IMR-90 (cell line): ENCODE measurements around the gene CAMK2D. TPM values are rescaled to one million over a fixed set of nuclear protein-coding genes. Genes with fewer than 3 reads are reported as not detected.

Source experiments
- ATAC-seq: fragments of 200-7000 bp; cut with Tn5 transposase; 2 replicates; pipeline ENCODE4 v1.9.1; 2020; ENCODE audit warnings: low read depth, mild to moderate bottlenecking, moderate library complexity
- BruUV-seq: library from RNA; stranded (reverse); fragments of 400-500 nt; replicated peaks from 2 replicates; lab custom pipeline; 2021; lab: Mats Ljungman, UMichigan
- CTCF ChIA-PET: fragments of 300-600 bp; formaldehyde crosslinking; extraction: SDS; loops from one replicate; lab custom pipeline; 2021; ENCODE audit warnings: antibody characterized with exemption; lab: Yijun Ruan, JAX
- POLR2A ChIA-PET: fragments of 300-600 bp; sonication (Branson Sonifier 250); formaldehyde crosslinking; loops from one replicate; lab custom pipeline; 2022; ENCODE audit warnings: antibody characterized with exemption; ENCODE audit not compliant: unreplicated experiment; lab: Charles Lee
- DNase-seq: peaks from one replicate; pipeline ENCODE4 v3.0.0; 2013
- H2AFZ ChIP-seq: replicated peaks from 2 replicates; pipeline ENCODE3; 2013; ENCODE audit warnings: low read length, mild to moderate bottlenecking; ENCODE audit not compliant: poor library complexity
- H2AK5ac ChIP-seq: 2 replicates; pipeline ENCODE4 v1.6.1; 2013; ENCODE audit warnings: low read depth, low read length, inconsistent platforms
- H2AK9ac ChIP-seq: replicated peaks from 2 replicates; pipeline ENCODE3; 2013; ENCODE audit warnings: mild to moderate bottlenecking, low read depth, low read length, moderate library complexity; ENCODE audit not compliant: poor library complexity
- H2BK120ac ChIP-seq: 2 replicates; pipeline ENCODE4 v1.6.1; 2013; ENCODE audit warnings: low read depth, low read length, inconsistent platforms
- H2BK15ac ChIP-seq: 3 replicates; pipeline ENCODE4 v1.6.1; 2013; ENCODE audit warnings: low read depth, low read length, inconsistent platforms
- H2BK20ac ChIP-seq: 2 replicates; pipeline ENCODE4 v1.6.1; 2013; ENCODE audit warnings: low read depth, mild to moderate bottlenecking, inconsistent platforms, low read length, moderate library complexity
- H2BK5ac ChIP-seq: 2 replicates; pipeline ENCODE4 v1.6.1; 2013; ENCODE audit warnings: mild to moderate bottlenecking, low read depth, low read length, inconsistent platforms; ENCODE audit not compliant: poor library complexity, severe bottlenecking
- H3K14ac ChIP-seq: replicated peaks from 2 replicates; pipeline ENCODE4 v1.6.1; 2013; ENCODE audit warnings: low read depth, low read length, inconsistent platforms
- H3K18ac ChIP-seq: 2 replicates; pipeline ENCODE4 v1.6.1; 2013; ENCODE audit warnings: low read depth, low read length, control low read depth
- H3K23ac ChIP-seq: 2 replicates; pipeline ENCODE4 v1.6.1; 2013; ENCODE audit warnings: low read depth, low read length, inconsistent platforms
- H3K27ac ChIP-seq: 2 replicates; pipeline ENCODE4 v1.5.1; 2013; ENCODE audit warnings: mild to moderate bottlenecking, control low read depth, low read length; ENCODE audit not compliant: insufficient read depth
- H3K27me3 ChIP-seq: 2 replicates; pipeline ENCODE4 v1.6.1; 2013; ENCODE audit warnings: low read length; ENCODE audit not compliant: control insufficient read depth, insufficient read depth
- H3K36me3 ChIP-seq: 2 replicates; pipeline ENCODE4 v1.6.1; 2013; ENCODE audit warnings: low read length, mixed read lengths; ENCODE audit not compliant: control insufficient read depth, insufficient read depth
- H3K4ac ChIP-seq: 2 replicates; pipeline ENCODE4 v1.6.1; 2013; ENCODE audit warnings: low read depth, low read length, inconsistent platforms
- H3K4me1 ChIP-seq: 2 replicates; pipeline ENCODE4 v1.6.1; 2013; ENCODE audit warnings: low read length, mixed read lengths; ENCODE audit not compliant: control insufficient read depth, insufficient read depth
- H3K4me2 ChIP-seq: 2 replicates; pipeline ENCODE4 v1.6.1; 2013; ENCODE audit warnings: low read depth, mild to moderate bottlenecking, control low read depth, low read length, moderate library complexity
- H3K4me3 ChIP-seq: 2 replicates; pipeline ENCODE4 v1.5.1; 2013; ENCODE audit warnings: low read depth, mild to moderate bottlenecking, control low read depth, low read length, moderate library complexity; ENCODE audit not compliant: insufficient read depth
- H3K56ac ChIP-seq: 2 replicates; pipeline ENCODE4 v1.6.1; 2013; ENCODE audit warnings: low read length, inconsistent platforms; ENCODE audit not compliant: insufficient read depth; ENCODE audit errors: extremely low read depth
- H3K79me1 ChIP-seq, 2 experiments: 2 replicates each; pipeline ENCODE4 v1.6.1; 2013; ENCODE audit warnings: low read length in 2 of 2, inconsistent platforms in 1 of 2, low read depth in 1 of 2
- H3K9ac ChIP-seq: 2 replicates; pipeline ENCODE4 v1.6.1; 2013; ENCODE audit warnings: low read depth, low read length, control low read depth
- H3K9me1 ChIP-seq: 2 replicates; pipeline ENCODE4 v1.6.1; 2013; ENCODE audit warnings: low read length, inconsistent platforms; ENCODE audit not compliant: insufficient read depth
- H3K9me3 ChIP-seq: 2 replicates; pipeline ENCODE4 v1.6.1; 2013; ENCODE audit warnings: low read length; ENCODE audit not compliant: control insufficient read depth, insufficient read depth
- H4K20me1 ChIP-seq: 2 replicates; pipeline ENCODE4 v1.6.1; 2013; ENCODE audit warnings: low read length, inconsistent platforms; ENCODE audit not compliant: insufficient read depth
- H4K5ac ChIP-seq: 2 replicates; pipeline ENCODE4 v1.6.1; 2013; ENCODE audit warnings: mild to moderate bottlenecking, low read depth, low read length, control low read depth
- H4K8ac ChIP-seq, 2 experiments: 2 replicates each; pipeline ENCODE4 v1.6.1; 2013; ENCODE audit warnings: low read depth in 2 of 2, low read length in 2 of 2, control low read depth in 1 of 2, inconsistent platforms in 1 of 2
- H4K91ac ChIP-seq: 2 replicates; pipeline ENCODE4 v1.6.1; 2013; ENCODE audit warnings: low read depth, low read length, inconsistent platforms; ENCODE audit not compliant: insufficient read depth
- BHLHE40 ChIP-seq: fragments of 150-350 bp; IDR thresholded peaks from 2 replicates; pipeline ENCODE4 v1.6.1; 2016; ENCODE audit warnings: mild to moderate bottlenecking, low read depth, low read length
- CEBPB ChIP-seq: IDR thresholded peaks from 2 replicates; pipeline ENCODE4 v1.6.1; 2012; ENCODE audit warnings: low read depth, low read length, improper control_type of control experiment
- CHD1 ChIP-seq: IDR thresholded peaks from 2 replicates; pipeline ENCODE4 v1.6.1; 2012; ENCODE audit warnings: low read depth, low read length, improper control_type of control experiment
- FOS ChIP-seq: fragments of 150-350 bp; IDR thresholded peaks from 2 replicates; pipeline ENCODE4 v1.6.1; 2016; ENCODE audit warnings: low read depth, low read length
- MAFK ChIP-seq: IDR thresholded peaks from 2 replicates; pipeline ENCODE4 v1.6.1; 2012; ENCODE audit warnings: low read depth, low read length, improper control_type of control experiment
- MAZ ChIP-seq: IDR thresholded peaks from 2 replicates; pipeline ENCODE4 v1.6.1; 2012; ENCODE audit warnings: low read depth, mild to moderate bottlenecking, low read length, improper control_type of control experiment, moderate library complexity, borderline replicate concordance
- MXI1 ChIP-seq: IDR thresholded peaks from 2 replicates; pipeline ENCODE4 v1.6.1; 2012; ENCODE audit warnings: low read depth, mild to moderate bottlenecking, low read length, moderate library complexity, borderline replicate concordance
- NFE2L2 ChIP-seq: fragments of 150-350 bp; IDR thresholded peaks from 2 replicates; pipeline ENCODE4 v1.6.1; 2016; ENCODE audit warnings: low read depth, mild to moderate bottlenecking, low read length
- POLR2A ChIP-seq: IDR thresholded peaks from 2 replicates; pipeline ENCODE4 v1.6.1; 2012; ENCODE audit warnings: mild to moderate bottlenecking, low read depth, low read length
- RAD21 ChIP-seq: IDR thresholded peaks from 2 replicates; pipeline ENCODE4 v1.6.1; 2012; ENCODE audit warnings: low read length, improper control_type of control experiment
- RCOR1 ChIP-seq: IDR thresholded peaks from 2 replicates; pipeline ENCODE4 v1.6.1; 2012; ENCODE audit warnings: mild to moderate bottlenecking, low read length, improper control_type of control experiment; ENCODE audit not compliant: insufficient replicate concordance
- RFX5 ChIP-seq: IDR thresholded peaks from 2 replicates; pipeline ENCODE4 v1.8.0; 2012; ENCODE audit warnings: low read depth, mild to moderate bottlenecking, low read length, moderate library complexity
- SMC3 ChIP-seq: fragments of 150-350 bp; IDR thresholded peaks from 2 replicates; pipeline ENCODE4 v1.6.1; 2016; ENCODE audit warnings: low read depth, mild to moderate bottlenecking, antibody characterized with exemption, low read length, moderate library complexity
- WGBS, 2 experiments: methylation state at CpG; one replicate each; pipeline versions ENCODE4 v1.1.5 to v1.1.7; 2013; ENCODE audit warnings: missing lambda C conversion rate in 2 of 2; ENCODE audit not compliant: insufficient read length in 1 of 2; ENCODE audit errors: extremely low coverage in 2 of 2; 5-methylcytosine and 5-hydroxymethylcytosine counted together
- dilution Hi-C: fragments of 300-500 bp; cut with HindIII; formaldehyde crosslinking; loops from one replicate; pipeline ENCODE4 v1.14.3; 2018; ENCODE audit warnings: low sequenced_read_pairs; ENCODE audit not compliant: unreplicated experiment
- in situ Hi-C: fragments of 300-500 bp; cut with MboI; formaldehyde crosslinking; loops from 3 replicates; pipeline ENCODE4 v1.14.3; 2019; ENCODE audit warnings: low sequenced_read_pairs, inconsistent platforms, mixed read lengths
- intact Hi-C: fragments of 100-400 bp; cut with micrococcal nuclease; formaldehyde crosslinking; loops from 2 replicates; pipeline ENCODE4 v1.10.0; 2022
- polyA plus RNA-seq, 3 experiments: library from polyadenylated mRNA; depleted of rRNA; stranded (reverse); fragments of >200 nt; gene quantifications; 2 replicates each; pipeline ENCODE4 v1.2.3, GENCODE V29; 2012; ENCODE audit warnings: low replicate concordance in 1 of 3
- total RNA-seq: library from RNA; depleted of rRNA; stranded (reverse); fragments of >200 nt; gene quantifications from 2 replicates; pipeline ENCODE4 v1.2.3, GENCODE V29; 2012
- TF ChIP-seq, protein P1 (sequence below): conservative IDR thresholded peaks from 2 replicates; pipeline ENCODE4 v1.5.1; 2012; ENCODE audit warnings: mild to moderate bottlenecking, low read depth, low read length, improper control_type of control experiment
- TF ChIP-seq, protein P2 (sequence below): fragments of 150-350 bp; IDR thresholded peaks from 2 replicates; pipeline ENCODE4 v1.6.1; 2017; ENCODE audit warnings: mild to moderate bottlenecking, antibody characterized with exemption, low read length, low read depth
- TF ChIP-seq, protein P3 (sequence below): fragments of 150-350 bp; IDR thresholded peaks from 2 replicates; pipeline ENCODE4 v1.6.1; 2016; ENCODE audit warnings: low read depth, mild to moderate bottlenecking, low read length, moderate library complexity, borderline replicate concordance

The CAMK2D gene
- total and polyA plus RNA-seq, 2 of the 4 experiments (the other 2 are of a cell fraction) = 44.6 to 156 TPM

DNA sequence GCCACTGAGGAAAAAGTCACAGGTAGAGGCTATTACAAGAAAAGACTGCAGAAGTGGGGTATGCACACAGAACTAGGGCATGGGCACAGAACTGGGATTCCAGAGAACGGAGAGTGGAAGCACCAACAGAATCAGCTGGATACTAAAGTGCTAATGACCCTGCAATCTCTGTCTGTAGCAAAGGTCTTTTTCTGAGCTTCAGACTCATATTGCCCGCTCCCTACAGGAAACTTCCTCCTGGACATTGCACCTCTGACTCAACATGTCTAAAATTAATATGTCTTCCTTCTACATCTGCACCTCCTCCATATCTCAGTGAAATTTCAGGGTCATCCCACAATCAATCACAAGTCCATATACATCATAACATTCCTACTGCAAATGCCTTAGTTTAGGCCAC, 5.3 kb upstream of the CAMK2D start:
- no peak overlapping the region for H2BK120ac ChIP-seq
- H3K79me1 ChIP-seq = no peaks in the 10 kb centered on the region
- no peak overlapping the region for H2AK9ac ChIP-seq
- H3K4me1 ChIP-seq = no peaks in the 10 kb centered on the region
- ChIA-PET POLR2A (no interaction called here), CTCF (no interaction called here)
- H2BK20ac ChIP-seq = no peak overlapping the region
- no peak overlapping the region for H3K23ac ChIP-seq
- no peak overlapping the region for H4K8ac ChIP-seq
- TF ChIP-seq CEBPB = no peak
- TF ChIP-seq, protein P1, sequence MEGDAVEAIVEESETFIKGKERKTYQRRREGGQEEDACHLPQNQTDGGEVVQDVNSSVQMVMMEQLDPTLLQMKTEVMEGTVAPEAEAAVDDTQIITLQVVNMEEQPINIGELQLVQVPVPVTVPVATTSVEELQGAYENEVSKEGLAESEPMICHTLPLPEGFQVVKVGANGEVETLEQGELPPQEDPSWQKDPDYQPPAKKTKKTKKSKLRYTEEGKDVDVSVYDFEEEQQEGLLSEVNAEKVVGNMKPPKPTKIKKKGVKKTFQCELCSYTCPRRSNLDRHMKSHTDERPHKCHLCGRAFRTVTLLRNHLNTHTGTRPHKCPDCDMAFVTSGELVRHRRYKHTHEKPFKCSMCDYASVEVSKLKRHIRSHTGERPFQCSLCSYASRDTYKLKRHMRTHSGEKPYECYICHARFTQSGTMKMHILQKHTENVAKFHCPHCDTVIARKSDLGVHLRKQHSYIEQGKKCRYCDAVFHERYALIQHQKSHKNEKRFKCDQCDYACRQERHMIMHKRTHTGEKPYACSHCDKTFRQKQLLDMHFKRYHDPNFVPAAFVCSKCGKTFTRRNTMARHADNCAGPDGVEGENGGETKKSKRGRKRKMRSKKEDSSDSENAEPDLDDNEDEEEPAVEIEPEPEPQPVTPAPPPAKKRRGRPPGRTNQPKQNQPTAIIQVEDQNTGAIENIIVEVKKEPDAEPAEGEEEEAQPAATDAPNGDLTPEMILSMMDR = no peak
- no peak for TF ChIP-seq MAZ
- TF ChIP-seq, protein P2, sequence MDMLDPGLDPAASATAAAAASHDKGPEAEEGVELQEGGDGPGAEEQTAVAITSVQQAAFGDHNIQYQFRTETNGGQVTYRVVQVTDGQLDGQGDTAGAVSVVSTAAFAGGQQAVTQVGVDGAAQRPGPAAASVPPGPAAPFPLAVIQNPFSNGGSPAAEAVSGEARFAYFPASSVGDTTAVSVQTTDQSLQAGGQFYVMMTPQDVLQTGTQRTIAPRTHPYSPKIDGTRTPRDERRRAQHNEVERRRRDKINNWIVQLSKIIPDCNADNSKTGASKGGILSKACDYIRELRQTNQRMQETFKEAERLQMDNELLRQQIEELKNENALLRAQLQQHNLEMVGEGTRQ = no peak
- TF ChIP-seq POLR2A = no peak
- no peak for TF ChIP-seq SMC3
- no peak for TF ChIP-seq CHD1
- no peak for TF ChIP-seq RFX5
- no peak for TF ChIP-seq NFE2L2
- no peak for TF ChIP-seq RCOR1
- TF ChIP-seq FOS = no peak
- TF ChIP-seq, protein P3, sequence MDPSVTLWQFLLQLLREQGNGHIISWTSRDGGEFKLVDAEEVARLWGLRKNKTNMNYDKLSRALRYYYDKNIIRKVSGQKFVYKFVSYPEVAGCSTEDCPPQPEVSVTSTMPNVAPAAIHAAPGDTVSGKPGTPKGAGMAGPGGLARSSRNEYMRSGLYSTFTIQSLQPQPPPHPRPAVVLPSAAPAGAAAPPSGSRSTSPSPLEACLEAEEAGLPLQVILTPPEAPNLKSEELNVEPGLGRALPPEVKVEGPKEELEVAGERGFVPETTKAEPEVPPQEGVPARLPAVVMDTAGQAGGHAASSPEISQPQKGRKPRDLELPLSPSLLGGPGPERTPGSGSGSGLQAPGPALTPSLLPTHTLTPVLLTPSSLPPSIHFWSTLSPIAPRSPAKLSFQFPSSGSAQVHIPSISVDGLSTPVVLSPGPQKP = no peak
- no peak for TF ChIP-seq BHLHE40
- TF ChIP-seq RAD21 = no peak
- no peak for TF ChIP-seq MAFK
- no peak for TF ChIP-seq MXI1
- no peak overlapping the region for H2AK5ac ChIP-seq
- ATAC-seq (no peak), DNase-seq (no peak)
- no peaks in the 10 kb centered on the region for H3K27me3 ChIP-seq
- no peak overlapping the region for H4K5ac ChIP-seq
- H2AFZ ChIP-seq = no peak overlapping the region
- H4K91ac ChIP-seq = no peak overlapping the region
- H2BK15ac ChIP-seq = no peak overlapping the region
- H3K4me3 ChIP-seq = no peak overlapping the region
- no peak overlapping the region for H3K27ac ChIP-seq
- no peak overlapping the region for H2BK5ac ChIP-seq
- no peak overlapping the region for H3K18ac ChIP-seq
- H3K9ac ChIP-seq = no peak overlapping the region
- H3K9me3 ChIP-seq = no peaks in the 10 kb centered on the region
- BruUV-seq = no TSS peak
- H3K9me1 ChIP-seq = no peaks in the 10 kb centered on the region
- no peaks in the 10 kb centered on the region for H3K36me3 ChIP-seq
- dilution Hi-C loops (no loop called here), in situ Hi-C loops (no loop called here), intact Hi-C loops (loop anchor here (10.0 kb wide), 1 partner anchor 418 kb away; no protein-coding TSS in a partner anchor)
- WGBS, 2 experiments = 89% methylated on average over 2 of the region's 2 CpGs; no CpG with 5 or more reads in 1 of the 2 experiments
- no peak overlapping the region for H3K56ac ChIP-seq
- no peaks in the 10 kb centered on the region; the same call in 1 of the 2 replicates for H4K20me1 ChIP-seq
- no peak overlapping the region for H3K14ac ChIP-seq
- no peak overlapping the region for H3K4ac ChIP-seq
- no peak overlapping the region for H3K4me2 ChIP-seq
